A549 (cell line): ENCODE data around the gene TEX53. TPM values are rescaled to one million over a fixed set of nuclear protein-coding genes. Genes with fewer than 3 reads are reported as not detected.

Source experiments
- ATAC-seq, 2 experiments: fragments of 200-7000 bp in 1 of 2; fragments of >200 bp in 1 of 2; cut with Nextera tagmentation in 1 of 2; cut with Tn5 transposase in 1 of 2; 3 replicates each; pipeline versions ENCODE4 v1.8.0 to v1.9.1; 2018 to 2020; ENCODE audit warnings: mild to moderate bottlenecking in 1 of 2, moderate library complexity in 1 of 2
- CTCF ChIA-PET: fragments of 300-600 bp; sonication (Branson Sonifier 250); formaldehyde crosslinking; extraction: SDS; loops from one replicate; lab custom pipeline; 2021; ENCODE audit warnings: antibody characterized with exemption, inconsistent platforms; lab: Yijun Ruan, JAX
- POLR2A ChIA-PET: fragments of 350-600 bp; formaldehyde crosslinking; extraction: SDS; loops from one replicate; lab custom pipeline; 2021; ENCODE audit warnings: antibody characterized with exemption, inconsistent platforms; lab: Yijun Ruan, JAX
- DNase-seq, 2 experiments: peaks; one replicate each; pipeline versions ENCODE4 v3.0.0 to v3.0.0-alpha.2; 2011 to 2016; ENCODE audit warnings: low read depth in 1 of 2, low spot score in 1 of 2
- FAIRE-seq: peaks from 2 replicates; lab custom pipeline; 2011; peaks lifted over from hg19 to GRCh38; lab: Jason Lieb, UNC
- H3K27ac ChIP-seq, 2 experiments: fragments of >200 bp; sonication (Bioruptor Twin); formaldehyde crosslinking; 3 replicates each; pipeline ENCODE4 v1.5.1; 2016 to 2017
- H3K4me1 ChIP-seq: fragments of >200 bp; sonication (Bioruptor Twin); formaldehyde crosslinking; 3 replicates; pipeline ENCODE4 v1.6.1; 2016
- H3K4me2 ChIP-seq: fragments of >200 bp; sonication (Bioruptor Twin); formaldehyde crosslinking; 3 replicates; pipeline ENCODE4 v1.6.1; 2016
- H3K4me3 ChIP-seq: fragments of >200 bp; sonication (Bioruptor Twin); formaldehyde crosslinking; 3 replicates; pipeline ENCODE4 v1.5.1; 2016
- H3K9me3 ChIP-seq: fragments of >200 bp; sonication (Bioruptor Twin); formaldehyde crosslinking; 3 replicates; pipeline ENCODE4 v1.6.1; 2016
- BHLHE40 ChIP-seq: IDR thresholded peaks from 2 replicates; pipeline ENCODE4 v1.6.1; 2012; ENCODE audit warnings: low read depth, low read length, inconsistent platforms
- CBX2 ChIP-seq: fragments of 200-600 bp; sonication (generic); IDR thresholded peaks from 2 replicates; pipeline ENCODE4 v1.6.1; 2016; ENCODE audit warnings: low read depth, mild to moderate bottlenecking, borderline replicate concordance
- CBX8 ChIP-seq: fragments of 200-600 bp; sonication (generic); IDR thresholded peaks from 2 replicates; pipeline ENCODE4 v1.6.1; 2016
- CEBPB ChIP-seq, 2 experiments: fragments of >200 bp in 1 of 2; sonication (Bioruptor Twin) in 1 of 2; formaldehyde crosslinking in 1 of 2; IDR thresholded peaks; 2 replicates each; pipeline ENCODE4 v1.6.1; 2012 to 2016
- CHD2 ChIP-seq: fragments of 150-350 bp; IDR thresholded peaks from 2 replicates; pipeline ENCODE4 v1.6.1; 2014; ENCODE audit warnings: low read length; ENCODE audit not compliant: partially characterized antibody
- CTCF ChIP-seq: fragments of >200 bp; sonication (Bioruptor Twin); formaldehyde crosslinking; IDR thresholded peaks from 3 replicates; pipeline ENCODE4 v1.5.1; 2016
- EHMT2 ChIP-seq: fragments of 200-600 bp; sonication (generic); IDR thresholded peaks from 2 replicates; pipeline ENCODE4 v1.6.1; 2016; ENCODE audit warnings: antibody characterized with exemption, low read depth, mild to moderate bottlenecking, moderate library complexity
- FOSB ChIP-seq: fragments of 250-450 bp; sonication (Bioruptor Pico); IDR thresholded peaks from 2 replicates; pipeline ENCODE4 v1.5.0; 2020; ENCODE audit warnings: mild to moderate bottlenecking, moderate library complexity
- GATA3 ChIP-seq: IDR thresholded peaks from 2 replicates; pipeline ENCODE4 v1.6.1; 2012; ENCODE audit warnings: borderline replicate concordance
- HDAC2 ChIP-seq: fragments of 200-600 bp; sonication (generic); IDR thresholded peaks from 2 replicates; pipeline ENCODE4 v1.6.1; 2016
- HOXA7 ChIP-seq: fragments of 250-450 bp; sonication (Bioruptor Pico); IDR thresholded peaks from 2 replicates; pipeline ENCODE4 v1.5.0; 2020; ENCODE audit warnings: mild to moderate bottlenecking, moderate library complexity
- HOXB13 ChIP-seq: fragments of 250-450 bp; sonication (Bioruptor Pico); IDR thresholded peaks from 2 replicates; pipeline ENCODE4 v1.5.0; 2020; ENCODE audit warnings: low read depth, mild to moderate bottlenecking, moderate library complexity
- JUN ChIP-seq, 2 experiments: fragments of >200 bp; sonication (Bioruptor Twin); formaldehyde crosslinking; IDR thresholded peaks; 2 replicates in 1 of 2; 3 replicates in 1 of 2; pipeline ENCODE4 v1.6.1; 2016 to 2017
- KDM1A ChIP-seq: fragments of 200-600 bp; sonication (generic); IDR thresholded peaks from 2 replicates; pipeline ENCODE4 v1.6.1; 2016; ENCODE audit warnings: low read depth, mild to moderate bottlenecking
- KDM5A ChIP-seq: fragments of 200-600 bp; sonication (generic); IDR thresholded peaks from 2 replicates; pipeline ENCODE4 v1.6.1; 2016; ENCODE audit warnings: antibody characterized with exemption, mild to moderate bottlenecking
- MAZ ChIP-seq: fragments of 150-350 bp; IDR thresholded peaks from 2 replicates; pipeline ENCODE4 v1.6.1; 2014; ENCODE audit warnings: antibody characterized with exemption, low read depth, low read length, borderline replicate concordance
- POLR2A ChIP-seq: IDR thresholded peaks from 2 replicates; pipeline ENCODE4 v1.6.1; 2012; ENCODE audit warnings: mild to moderate bottlenecking, low read length
- POLR2AphosphoS2 ChIP-seq: conservative IDR thresholded peaks from 2 replicates; pipeline ENCODE4 v1.6.1; 2012; ENCODE audit warnings: low read length, improper control_type of control experiment, inconsistent platforms
- RARB ChIP-seq: fragments of 250-450 bp; sonication (Bioruptor Pico); IDR thresholded peaks from 2 replicates; pipeline ENCODE4 v1.8.0; 2021; ENCODE audit warnings: mild to moderate bottlenecking, moderate library complexity
- RCOR1 ChIP-seq: fragments of 150-350 bp; IDR thresholded peaks from 2 replicates; pipeline ENCODE4 v1.6.1; 2014; ENCODE audit warnings: antibody characterized with exemption, low read length, low read depth
- REST ChIP-seq: fragments of 200-600 bp; sonication (generic); IDR thresholded peaks from 2 replicates; pipeline ENCODE4 v1.6.1; 2016; ENCODE audit warnings: antibody characterized with exemption, mild to moderate bottlenecking, moderate library complexity
- SREBF2 ChIP-seq: fragments of 450-650 bp; IDR thresholded peaks from 2 replicates; pipeline ENCODE4 v1.6.1; 2014; ENCODE audit warnings: mild to moderate bottlenecking, moderate library complexity
- ZFP36 ChIP-seq: fragments of 450-650 bp; IDR thresholded peaks from 2 replicates; pipeline ENCODE4 v1.6.1; 2014; ENCODE audit warnings: borderline replicate concordance; ENCODE audit not compliant: partially characterized antibody
- WGBS: methylation state at CpG from one replicate; pipeline ENCODE4 v1.1.6; 2017; ENCODE audit errors: missing lambda C conversion rate; 5-methylcytosine and 5-hydroxymethylcytosine counted together
- polyA plus RNA-seq, 4 experiments: library from polyadenylated mRNA; depleted of rRNA in 3 of 4; stranded (reverse); fragments of >200 nt; fragmentation: RNase III in 1 of 4; extraction: RNeasy Plus Mini Kit Qiagen cat#74134 plus additional on column Dnase treatment in 1 of 4; gene quantifications; 2 replicates in 3 of 4; 3 replicates in 1 of 4; pipeline ENCODE4 v1.2.3, GENCODE V29; 2011 to 2017
- TF ChIP-seq, protein P1 (sequence below): IDR thresholded peaks from 2 replicates; pipeline ENCODE4 v1.6.1; 2012; ENCODE audit warnings: low read depth, borderline replicate concordance
- TF ChIP-seq, protein P2 (sequence below): fragments of 150-350 bp; IDR thresholded peaks from 2 replicates; pipeline ENCODE4 v1.6.1; 2014; ENCODE audit warnings: low read depth, mild to moderate bottlenecking, low read length

TEX53 gene
- polyA plus RNA-seq, 2 of the 4 experiments (the other 2 are of a cell fraction), result not detected

- no peaks in the 10 kb centered on the region for H3K9me3 ChIP-seq
- POLR2A ChIA-PET, result interaction anchor here (1.5 kb wide), 1 partner anchor 29 kb away, joined by 7 read pairs; the partner anchor contains the start of gene ATP6V1G1
- ATAC-seq, result no peak
- peak overlapping the region in 1 of 2 experiments; percentile 54; a peak in 1 of 6 replicates for H3K27ac ChIP-seq
- H3K4me2 ChIP-seq, result no peak overlapping the region
- no peak for DNase-seq
- H3K4me3 ChIP-seq, result no peak overlapping the region
- TF ChIP-seq HOXB13 (CRISPR knock-in tag) (no peak), JUN (IDR thresholded peaks at IDR 0.05) (no peak), RARB (CRISPR knock-in tag) (no peak), GATA3 (no peak), CBX8 (no peak), POLR2A (no peak)
- TF ChIP-seq, protein P1, sequence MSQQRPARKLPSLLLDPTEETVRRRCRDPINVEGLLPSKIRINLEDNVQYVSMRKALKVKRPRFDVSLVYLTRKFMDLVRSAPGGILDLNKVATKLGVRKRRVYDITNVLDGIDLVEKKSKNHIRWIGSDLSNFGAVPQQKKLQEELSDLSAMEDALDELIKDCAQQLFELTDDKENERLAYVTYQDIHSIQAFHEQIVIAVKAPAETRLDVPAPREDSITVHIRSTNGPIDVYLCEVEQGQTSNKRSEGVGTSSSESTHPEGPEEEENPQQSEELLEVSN, result no peak
- WGBS, result 74% methylated on average over 4 of the region's 4 CpGs
- FAIRE-seq, result no peak
- CTCF ChIA-PET, result interaction anchor here (0.6 to 1.6 kb wide), 5 partner anchors 8 to 129 kb away, joined by 3 to 8 read pairs (median 4); no protein-coding TSS in a partner anchor
- peaks cover 26% of the 10 kb centered on the region for H3K4me1 ChIP-seq
These were observed 40.7 kb downstream of the TEX53 start for GRCh38 chr9:114616684-114617520.

DNA sequence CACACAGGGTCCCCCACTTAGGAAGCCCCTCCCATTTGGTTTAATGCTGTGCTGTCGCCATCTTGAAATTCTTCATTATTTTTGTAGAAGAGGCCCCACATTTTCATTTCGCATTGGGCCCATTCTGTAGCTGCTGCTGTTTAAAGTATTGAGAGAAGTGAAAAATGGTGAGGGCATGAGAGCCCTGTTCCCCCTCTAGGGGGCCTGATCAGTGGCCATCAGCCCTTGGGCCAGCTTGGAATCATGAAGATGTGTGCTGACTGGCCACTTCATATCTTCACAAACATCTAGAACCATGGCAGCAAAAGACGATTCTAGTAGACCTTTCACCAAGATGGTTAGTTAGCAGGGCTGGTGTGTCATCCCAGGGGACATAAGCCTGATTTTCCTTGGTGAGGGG is 43.2 kb downstream of the TEX53 start:
- WGBS, result 93% methylated on average over 3 of the region's 3 CpGs
- H3K9me3 ChIP-seq, result no peaks in the 10 kb centered on the region
- no peak for DNase-seq
- no peak for TF ChIP-seq KDM1A
- no peak for TF ChIP-seq RCOR1
- no peak for TF ChIP-seq CHD2
- no peak for TF ChIP-seq ZFP36
- TF ChIP-seq HDAC2, result no peak
- TF ChIP-seq EHMT2, result no peak
- TF ChIP-seq POLR2A, result no peak
- TF ChIP-seq POLR2AphosphoS2, result no peak
- no peak for TF ChIP-seq JUN (IDR thresholded peaks at IDR 0.05)
- no peak for TF ChIP-seq SREBF2
- TF ChIP-seq HOXB13 (CRISPR knock-in tag), result no peak
- TF ChIP-seq, protein P2, sequence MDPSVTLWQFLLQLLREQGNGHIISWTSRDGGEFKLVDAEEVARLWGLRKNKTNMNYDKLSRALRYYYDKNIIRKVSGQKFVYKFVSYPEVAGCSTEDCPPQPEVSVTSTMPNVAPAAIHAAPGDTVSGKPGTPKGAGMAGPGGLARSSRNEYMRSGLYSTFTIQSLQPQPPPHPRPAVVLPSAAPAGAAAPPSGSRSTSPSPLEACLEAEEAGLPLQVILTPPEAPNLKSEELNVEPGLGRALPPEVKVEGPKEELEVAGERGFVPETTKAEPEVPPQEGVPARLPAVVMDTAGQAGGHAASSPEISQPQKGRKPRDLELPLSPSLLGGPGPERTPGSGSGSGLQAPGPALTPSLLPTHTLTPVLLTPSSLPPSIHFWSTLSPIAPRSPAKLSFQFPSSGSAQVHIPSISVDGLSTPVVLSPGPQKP, result no peak
- no peak overlapping the region for H3K4me3 ChIP-seq
- FAIRE-seq, result no peak
- no peak overlapping the region for H3K4me2 ChIP-seq
- ATAC-seq, result no peak
- CTCF ChIA-PET, result interaction anchor here (0.6 to 3.0 kb wide), 4 partner anchors 22 to 209 kb away, joined by 3 to 7 read pairs (median 4); no protein-coding TSS in a partner anchor
- POLR2A ChIA-PET, result no interaction called here
- H3K4me1 ChIP-seq, result peaks cover 25% of the 10 kb centered on the region
- no peak overlapping the region for H3K27ac ChIP-seq

DNA sequence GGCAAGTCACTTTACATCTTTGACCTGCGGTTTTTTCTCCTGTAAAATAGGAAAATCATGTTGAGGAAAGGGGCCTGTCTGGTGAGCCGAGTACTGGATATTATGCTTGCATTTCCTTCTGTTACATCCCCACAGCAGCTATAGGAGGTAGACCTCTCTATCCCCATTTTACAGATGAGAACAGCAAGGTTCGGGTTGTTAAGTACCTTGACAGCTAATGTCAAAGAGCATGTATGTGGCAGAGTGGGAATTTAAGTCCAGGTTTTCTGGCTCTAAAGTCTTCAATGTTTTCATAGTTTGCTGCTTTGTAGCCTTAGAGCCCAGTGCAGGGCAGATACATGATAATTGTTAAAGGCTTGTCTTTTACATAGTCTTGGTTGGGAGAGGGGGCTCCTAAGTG is 43.7 kb downstream of the TEX53 start:
- ATAC-seq (no peak), DNase-seq (no peak), FAIRE-seq (no peak)
- TF ChIP-seq POLR2AphosphoS2 (no peak), CEBPB (IDR thresholded peaks at IDR 0.05) (no peak), FOSB (no peak), CBX8 (no peak), HOXA7 (CRISPR knock-in tag) (no peak), BHLHE40 (no peak), CBX2 (no peak), MAZ (no peak), SREBF2 (no peak), KDM5A (no peak), HOXB13 (CRISPR knock-in tag) (no peak), HDAC2 (no peak), REST (no peak), CTCF (no peak)
- Histone ChIP-seq H3K4me1 (peaks cover 25% of the 10 kb centered on the region), H3K4me2 (no peak overlapping the region), H3K27ac (no peak overlapping the region), H3K9me3 (no peaks in the 10 kb centered on the region), H3K4me3 (no peak overlapping the region)
- CTCF ChIA-PET, result interaction anchor here (0.6 to 3.0 kb wide), 5 partner anchors 21 to 208 kb away, joined by 3 to 7 read pairs (median 4); no protein-coding TSS in a partner anchor
- POLR2A ChIA-PET, result no interaction called here
- WGBS, result 60% methylated on average over 3 of the region's 3 CpGs
